NCI-H460 (cell line): ENCODE results near the gene EVI5L. TPM values are rescaled to one million over a fixed set of nuclear protein-coding genes. Genes with fewer than 3 reads are reported as not detected.
A peak's percentile ranks its signal among the peaks of the same experiment; 100 is the strongest.
"Not testable (repeated sequence)": the region's sequence is repeated elsewhere in the genome, so short reads cannot be mapped to it uniquely, and the experiment has no call there.

Experiments
- DNase-seq: peaks from one replicate; pipeline ENCODE4 v3.0.0-alpha.2; 2016; ENCODE audit warnings: low read depth; ENCODE audit errors: extremely low read depth
- total RNA-seq: library from RNA; depleted of rRNA; stranded (reverse); fragments of >200 nt; shearing (Covaris generic); gene quantifications from 2 replicates; pipeline ENCODE4 v1.2.3, GENCODE V29; 2014

The EVI5L gene
- total RNA-seq, 1 experiment from 2014 or later = 11.2 TPM

- no peak for DNase-seq
These were observed 14.7 kb upstream of the EVI5L start for GRCh38 chr19:7815325-7815724.

- not testable (repeated sequence) for DNase-seq
These were observed 14.0 kb upstream of the EVI5L start for GRCh38 chr19:7816040-7816439.

GRCh38 chr19:7817801-7818200 is 12.2 kb upstream of the EVI5L start:
- no peak for DNase-seq

- no peak for DNase-seq
These were observed 11.2 kb upstream of the EVI5L start for GRCh38 chr19:7818806-7819205.

GRCh38 chr19:7819337-7819736 is 10.7 kb upstream of the EVI5L start:
- no peak for DNase-seq

- no peak for DNase-seq
These were observed 9.4 kb upstream of the EVI5L start for GRCh38 chr19:7820588-7820987.

- DNase-seq = no peak
These were observed 7.0 kb upstream of the EVI5L start for GRCh38 chr19:7822910-7823515.

- DNase-seq = no peak
These were observed 6.2 kb upstream of the EVI5L start for GRCh38 chr19:7823686-7824301.

GRCh38 chr19:7829166-7829520 is 875 bp upstream of the EVI5L start:
- no peak for DNase-seq

- no peak for DNase-seq
These were observed 304 bp downstream of the EVI5L start for GRCh38 chr19:7830272-7830771.

GRCh38 chr19:7830823-7831222 is 805 bp downstream of the EVI5L start:
- DNase-seq = no peak

- peak; percentile 76 for DNase-seq
These were observed 1.4 kb downstream of the EVI5L start for GRCh38 chr19:7831452-7831851.

- no peak for DNase-seq
These were observed 2.0 kb downstream of the EVI5L start for GRCh38 chr19:7832009-7832408.

GRCh38 chr19:7832781-7833180 is 2.8 kb downstream of the EVI5L start:
- no peak for DNase-seq

GRCh38 chr19:7833225-7834099 is 3.4 kb downstream of the EVI5L start:
- DNase-seq = peak; percentile 92

- DNase-seq = no peak
These were observed 9.5 kb downstream of the EVI5L start for GRCh38 chr19:7839476-7839875.

- no peak for DNase-seq
These were observed 10.6 kb downstream of the EVI5L start for GRCh38 chr19:7840629-7841028.

GRCh38 chr19:7841751-7842660 is 12.0 kb downstream of the EVI5L start:
- DNase-seq = no peak

GRCh38 chr19:7842661-7843294 is 12.8 kb downstream of the EVI5L start:
- DNase-seq = no peak

- DNase-seq = no peak
These were observed 13.5 kb downstream of the EVI5L start for GRCh38 chr19:7843521-7843920.
